Stimulated activated naive CD4-positive, alpha-beta T cell (primary cell): ENCODE data around the gene ENTR1.

Experiments
- DNase-seq, 6 experiments: peaks; one replicate each; lab custom pipeline; 2025; lab: John Stamatoyannopoulos, UW

Gene ENTR1

GRCh38 chr9:136361754-136362449, 48.5 kb downstream of the ENTR1 start:
- DNase-seq = no peak

GRCh38 chr9:136361047-136361753, 49.2 kb downstream of the ENTR1 start:
- no peak for DNase-seq

GRCh38 chr9:136359774-136360718, 50.4 kb downstream of the ENTR1 start:
- no peak for DNase-seq

GRCh38 chr9:136358888-136359287, 51.5 kb downstream of the ENTR1 start:
- no peak for DNase-seq

GRCh38 chr9:136358016-136358415, 52.4 kb downstream of the ENTR1 start:
- no peak for DNase-seq

- DNase-seq = no peak
Measured at GRCh38 chr9:136357202-136357725, 53.1 kb downstream of the ENTR1 start.

GRCh38 chr9:136355616-136356557, 54.5 kb downstream of the ENTR1 start:
- DNase-seq = no peak

- no peak for DNase-seq
Measured at GRCh38 chr9:136354592-136355085, 55.8 kb downstream of the ENTR1 start.

GRCh38 chr9:136353757-136354488, 56.5 kb downstream of the ENTR1 start:
- no peak for DNase-seq

- DNase-seq = no peak
Measured at GRCh38 chr9:136353088-136353487, 57.3 kb downstream of the ENTR1 start.

- no peak for DNase-seq
Measured at GRCh38 chr9:136352682-136353081, 57.7 kb downstream of the ENTR1 start.
